Stimulated activated CD8-positive, alpha-beta memory T cell treated with anti-CD3 and anti-CD28 coated beads, Interleukin-7, amount 100 ng/mL, for 1 hour (primary cell): ENCODE data around the gene ZNF564.
"Not testable (repeated sequence)": the region's sequence is repeated elsewhere in the genome, so short reads cannot be mapped to it uniquely, and the experiment has no call there.

Experiments
- DNase-seq, 2 donors: peaks; one replicate each; pipeline ENCODE4 v3.0.0-alpha.2; 2020; ENCODE audit warnings: low read depth in 2 of 2

ZNF564 gene

GRCh38 chr19:12496480-12496879 lies 54.8 kb downstream of the ZNF564 start:
- DNase-seq: no peak

- peak; percentile 78 to 80 for DNase-seq
These were observed 56.1 kb downstream of the ZNF564 start for GRCh38 chr19:12495002-12495802.

- no peak for DNase-seq
These were observed 56.9 kb downstream of the ZNF564 start for GRCh38 chr19:12494260-12494860.

- DNase-seq: not testable (repeated sequence)
These were observed 65.0 kb downstream of the ZNF564 start for GRCh38 chr19:12486265-12486783.

GRCh38 chr19:12485571-12485970 lies 65.7 kb downstream of the ZNF564 start:
- DNase-seq: no peak

GRCh38 chr19:12485052-12485416 lies 66.2 kb downstream of the ZNF564 start:
- no peak for DNase-seq

GRCh38 chr19:12484371-12485051 lies 66.8 kb downstream of the ZNF564 start, which contains the start of gene ZNF709:
TSS of gene ZNF709 (minus strand) at chr19:12484816. CDS start at chr19:12484657, 159 bp downstream.
- peak; percentile 75 to 79 for DNase-seq

- DNase-seq: no peak
These were observed 67.3 kb downstream of the ZNF564 start for GRCh38 chr19:12484011-12484370.

GRCh38 chr19:12482509-12482886 lies 68.8 kb downstream of the ZNF564 start:
- no peak for DNase-seq

GRCh38 chr19:12481781-12482508 lies 69.3 kb downstream of the ZNF564 start:
- DNase-seq: no peak

GRCh38 chr19:12478234-12478941 lies 72.9 kb downstream of the ZNF564 start:
- no peak for DNase-seq
